GM12892 (cell line): ENCODE measurements around the gene POLR2B.

Experiments
- POLR2A ChIP-seq: IDR thresholded peaks from 2 replicates; pipeline ENCODE4 v1.6.1; 2011; ENCODE audit warnings: low read depth, low read length, control low read depth
- POLR2AphosphoS5 ChIP-seq: IDR thresholded peaks from 2 replicates; pipeline ENCODE4 v1.6.1; 2011; ENCODE audit warnings: low read depth, low read length, control low read depth
- TAF1 ChIP-seq: IDR thresholded peaks from 2 replicates; pipeline ENCODE4 v1.6.1; 2011; ENCODE audit warnings: low read depth, mild to moderate bottlenecking, control low read depth, low read length, borderline replicate concordance

- TF ChIP-seq POLR2A: no peak
- no peak for TF ChIP-seq POLR2AphosphoS5
- no peak for TF ChIP-seq TAF1
These were observed 60.6 kb downstream of the POLR2B start for GRCh38 chr4:57039345-57039744.
